Germinal center (tissue), 1 donor: Measurements from ENCODE around the gene PRR13.
"Not testable (repeated sequence)": the region's sequence is repeated elsewhere in the genome, so short reads cannot be mapped to it uniquely, and the experiment has no call there.

Experiments used
- DNase-seq: peaks from one replicate; pipeline ENCODE4 v3.0.0; 2012; ENCODE audit warnings: mixed read lengths, low spot score

Gene PRR13

DNA sequence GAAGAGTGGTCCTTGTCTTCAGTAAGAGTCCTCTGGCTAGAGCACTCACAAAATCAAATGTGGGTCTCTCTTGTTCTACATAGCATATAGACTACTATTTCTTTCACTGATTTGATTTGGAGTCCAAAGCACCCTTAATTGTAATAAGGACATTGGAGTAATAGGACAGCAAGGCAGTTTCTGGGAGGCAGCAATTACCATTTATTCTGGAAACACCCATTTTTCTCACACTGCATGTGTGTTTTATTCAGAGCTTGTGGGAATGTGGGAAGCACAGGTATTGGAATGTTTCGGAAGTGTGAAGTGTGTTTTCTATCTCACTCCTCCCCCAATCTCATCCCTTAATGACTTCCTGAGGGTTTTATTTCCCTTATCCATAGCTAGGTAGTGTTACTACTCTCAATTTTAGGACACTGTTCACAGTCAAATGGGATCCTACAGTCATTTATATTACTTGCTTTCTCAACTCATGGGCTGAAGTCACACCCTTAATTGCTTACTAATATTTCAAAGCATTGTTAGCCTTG, 30.6 kb downstream of the PRR13 start:
- DNase-seq, result no peak

DNA sequence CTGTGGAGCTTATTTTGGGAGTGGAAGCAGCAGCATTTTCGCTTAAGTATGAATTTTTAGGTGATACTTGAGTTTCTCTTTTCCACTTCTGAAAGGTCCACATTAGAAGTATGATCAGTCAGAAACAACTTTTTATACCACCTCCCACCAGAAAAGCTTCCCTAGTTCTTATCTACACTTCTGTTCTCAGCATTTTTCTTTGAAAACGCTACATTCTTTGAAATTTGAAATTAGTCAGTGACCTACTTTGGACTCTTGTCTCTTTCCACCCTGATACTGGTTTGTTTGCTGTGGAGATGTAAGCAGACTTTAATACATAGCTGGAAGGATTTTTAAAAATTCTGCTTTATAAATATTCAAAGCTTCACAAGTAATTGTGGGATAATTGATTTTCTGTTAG, 32.5 kb downstream of the PRR13 start:
- no peak for DNase-seq

DNA sequence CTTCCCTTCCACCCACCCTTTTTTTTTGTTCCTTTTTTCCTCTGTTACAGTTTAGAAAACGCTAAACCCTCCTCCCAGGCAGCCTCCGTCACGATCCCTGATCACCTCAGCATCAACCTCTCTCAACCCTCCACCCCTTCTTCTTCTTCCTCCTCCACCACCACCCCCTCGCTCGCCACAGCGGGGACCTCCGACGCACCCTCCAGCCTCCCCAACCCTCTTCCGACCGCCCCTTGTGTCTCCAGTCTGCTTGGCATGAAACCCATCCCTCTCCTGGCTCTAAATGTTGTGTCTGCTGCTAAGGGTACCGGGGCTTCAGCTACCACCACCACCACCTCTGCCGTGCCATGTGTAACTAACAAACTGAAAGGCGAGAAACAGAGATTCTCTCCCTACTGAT, 33.3 kb downstream of the PRR13 start:
- no peak for DNase-seq

DNA sequence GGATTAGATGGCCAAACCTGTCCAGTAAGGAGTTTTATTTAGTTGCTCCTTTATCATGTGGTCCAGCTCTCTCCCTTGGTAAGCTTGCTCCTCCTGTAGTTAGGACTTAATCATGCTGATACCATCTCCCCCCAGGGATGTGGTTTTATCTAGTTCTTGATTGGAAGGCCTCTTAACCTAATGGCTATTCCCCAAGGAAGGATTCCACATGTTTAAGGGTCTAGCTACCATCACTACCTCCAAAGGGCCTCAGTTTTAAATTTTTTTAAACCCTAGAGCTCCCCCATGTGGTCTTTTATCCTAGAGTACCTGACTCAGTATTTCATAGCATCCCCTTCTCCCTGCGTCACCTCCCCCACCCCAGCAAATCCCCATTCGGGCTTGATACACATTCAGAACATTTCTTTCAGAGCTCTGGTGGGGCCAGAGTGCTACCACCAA, 35.3 kb downstream of the PRR13 start:
- DNase-seq, result no peak

DNA sequence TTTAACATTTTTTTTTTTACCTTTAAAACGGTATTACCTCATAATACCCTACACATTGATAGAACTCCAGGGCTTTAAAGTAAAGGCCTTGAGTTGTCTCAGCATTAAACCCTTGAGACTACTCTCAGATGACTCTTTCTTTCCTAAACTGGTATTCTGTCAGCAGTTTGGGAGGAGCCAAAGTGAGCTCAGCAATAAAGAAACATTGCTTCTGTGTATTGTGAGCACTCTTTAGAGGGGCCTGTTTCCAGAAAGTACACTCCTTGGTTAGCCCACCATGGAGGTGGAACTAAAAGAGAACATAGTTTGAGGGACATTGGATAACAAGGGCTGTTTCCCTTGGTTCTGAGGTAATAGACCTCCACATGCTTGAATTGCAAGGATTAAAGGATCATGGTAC, 37.3 kb downstream of the PRR13 start:
- no peak for DNase-seq

DNA sequence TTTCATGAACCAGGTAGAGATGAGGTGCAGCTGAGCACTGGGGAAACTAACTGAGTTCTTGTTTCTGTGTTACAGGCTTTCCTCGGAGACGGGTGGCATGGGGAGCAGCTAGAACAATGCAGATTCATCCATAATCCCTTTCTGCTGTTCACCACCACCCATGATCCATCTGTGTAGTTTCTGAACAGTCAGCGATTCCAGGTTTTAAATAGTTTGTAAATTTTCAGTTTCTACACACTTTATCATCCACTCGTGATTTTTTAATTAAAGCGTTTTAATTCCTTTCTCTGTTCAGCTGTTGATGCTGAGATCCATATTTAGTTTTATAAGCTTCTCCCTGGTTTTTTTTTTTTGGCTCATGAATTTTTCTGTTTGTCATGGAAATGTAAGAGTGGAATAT, 37.8 kb downstream of the PRR13 start:
- no peak for DNase-seq

DNA sequence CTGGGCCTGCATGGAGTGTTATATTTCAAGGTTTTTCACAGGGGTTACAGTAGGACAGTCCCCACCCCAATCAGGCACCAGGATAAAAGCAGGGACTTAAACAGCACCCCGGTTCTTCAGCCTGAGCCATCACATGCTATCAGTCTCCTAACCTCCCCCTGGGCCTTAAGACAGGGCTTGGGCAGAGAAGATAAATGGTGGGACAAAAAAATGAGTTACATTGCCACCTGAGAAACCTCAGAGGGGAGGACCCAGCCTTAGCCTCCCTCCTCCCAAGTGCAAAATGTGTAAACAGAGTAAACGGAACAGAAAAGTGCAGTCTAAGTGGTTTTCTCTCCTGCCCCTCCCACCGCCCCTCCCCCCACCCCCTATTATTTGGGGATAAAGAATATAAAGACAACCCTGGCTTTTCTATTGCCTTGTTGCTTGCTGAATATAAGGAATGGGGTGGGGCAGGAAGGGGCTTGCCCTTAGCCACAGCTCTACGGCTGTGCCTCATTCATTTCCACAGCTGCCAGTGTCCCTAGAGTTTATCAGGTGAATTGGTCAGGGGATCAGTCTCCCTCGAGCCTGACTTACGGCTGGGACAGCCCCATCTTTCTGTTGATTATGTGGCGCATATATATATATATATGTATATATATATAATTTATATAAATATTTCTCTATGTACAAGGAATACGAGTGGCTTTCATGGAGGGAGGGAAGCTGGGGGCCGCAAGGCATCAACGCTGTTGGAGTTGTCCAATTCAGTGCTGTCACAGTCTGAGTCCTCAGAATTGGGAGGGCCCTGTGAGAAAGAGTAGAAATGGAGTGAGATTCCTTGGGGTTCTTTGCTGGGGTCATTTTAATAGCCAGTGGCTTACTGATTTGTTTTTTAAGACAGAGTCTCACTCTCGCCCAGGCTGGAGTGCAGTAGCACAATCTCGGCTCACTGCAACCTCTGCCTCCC, 39.2 kb downstream of the PRR13 start:
- no peak for DNase-seq

DNA sequence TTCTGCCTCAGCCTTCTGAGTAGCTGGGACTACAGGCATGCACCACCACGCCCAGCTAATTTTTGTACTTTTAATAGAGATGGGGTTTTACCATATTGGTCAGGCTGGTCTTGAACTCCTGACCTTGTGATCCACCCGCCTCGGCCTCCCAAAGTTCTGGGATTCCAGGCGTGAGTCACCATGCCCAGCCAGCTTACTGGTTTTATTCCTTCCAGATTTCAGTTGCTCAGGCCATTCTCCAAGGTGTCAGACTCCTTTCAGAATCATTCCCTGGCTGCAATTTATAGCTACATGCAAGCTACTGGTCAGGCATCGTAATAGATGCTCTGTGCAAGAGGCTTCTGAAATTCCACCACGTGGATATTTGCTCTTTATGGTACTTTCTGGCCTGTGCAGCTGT, 39.9 kb downstream of the PRR13 start:
- DNase-seq, result not testable (repeated sequence)

DNA sequence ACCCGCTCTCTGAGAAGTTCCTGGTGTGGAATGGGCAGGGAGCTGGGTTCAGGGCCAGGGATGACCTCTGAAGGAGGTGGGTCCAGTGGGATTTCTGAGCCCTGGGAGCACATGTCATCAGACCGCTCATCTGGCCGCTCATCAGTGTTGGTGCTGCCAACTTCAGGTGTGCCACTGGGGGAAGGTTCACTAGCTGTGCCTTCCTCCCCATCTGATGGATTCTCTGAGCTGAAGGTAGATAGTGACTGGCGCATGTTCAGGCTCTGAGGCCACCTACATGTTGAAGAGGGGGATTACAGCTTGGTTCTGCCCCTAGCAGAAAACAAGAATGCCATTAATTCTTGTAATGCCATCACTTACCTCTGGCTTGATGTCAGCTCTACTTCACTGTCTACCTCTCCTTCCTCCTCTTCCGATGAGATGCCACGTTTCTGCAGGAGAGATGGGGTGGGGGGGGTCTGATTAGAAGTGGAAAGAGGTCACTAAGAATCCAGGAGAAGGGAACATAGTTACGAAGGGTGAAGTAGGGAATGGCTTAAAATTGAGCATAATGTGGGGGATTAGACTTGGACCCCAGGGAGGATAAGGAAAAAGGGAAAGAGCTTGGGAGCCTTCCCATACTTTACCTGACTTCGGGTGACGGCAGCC, 40.5 kb downstream of the PRR13 start:
- DNase-seq, result peak; percentile 60

DNA sequence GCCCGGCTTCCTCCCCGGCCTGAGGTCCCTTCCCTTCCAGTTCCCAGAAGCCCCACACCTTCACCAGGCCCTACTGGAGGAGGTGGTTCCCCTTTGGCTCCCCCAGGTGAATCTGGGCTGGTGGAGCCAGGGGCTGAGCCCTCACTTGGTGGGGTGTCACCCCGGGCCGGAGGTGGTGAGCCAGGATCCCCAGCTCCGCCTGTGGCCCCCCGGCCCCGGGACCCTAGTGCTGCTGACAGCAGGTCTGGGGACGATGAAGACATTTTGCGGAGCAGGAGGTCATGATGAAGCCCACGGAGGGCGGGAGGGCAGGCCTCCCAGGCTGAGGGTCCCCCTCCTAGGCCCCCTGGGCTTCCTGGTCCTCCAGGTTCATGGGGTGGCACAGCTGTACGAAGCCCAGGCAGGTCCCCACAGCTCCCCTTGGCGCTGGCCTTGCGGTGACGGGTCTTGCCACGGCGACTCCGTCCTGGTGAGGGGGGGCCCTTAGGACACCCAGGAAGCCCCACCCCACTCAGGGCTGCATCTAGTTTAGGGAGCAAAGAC, 41.2 kb downstream of the PRR13 start:
- no peak for DNase-seq

DNA sequence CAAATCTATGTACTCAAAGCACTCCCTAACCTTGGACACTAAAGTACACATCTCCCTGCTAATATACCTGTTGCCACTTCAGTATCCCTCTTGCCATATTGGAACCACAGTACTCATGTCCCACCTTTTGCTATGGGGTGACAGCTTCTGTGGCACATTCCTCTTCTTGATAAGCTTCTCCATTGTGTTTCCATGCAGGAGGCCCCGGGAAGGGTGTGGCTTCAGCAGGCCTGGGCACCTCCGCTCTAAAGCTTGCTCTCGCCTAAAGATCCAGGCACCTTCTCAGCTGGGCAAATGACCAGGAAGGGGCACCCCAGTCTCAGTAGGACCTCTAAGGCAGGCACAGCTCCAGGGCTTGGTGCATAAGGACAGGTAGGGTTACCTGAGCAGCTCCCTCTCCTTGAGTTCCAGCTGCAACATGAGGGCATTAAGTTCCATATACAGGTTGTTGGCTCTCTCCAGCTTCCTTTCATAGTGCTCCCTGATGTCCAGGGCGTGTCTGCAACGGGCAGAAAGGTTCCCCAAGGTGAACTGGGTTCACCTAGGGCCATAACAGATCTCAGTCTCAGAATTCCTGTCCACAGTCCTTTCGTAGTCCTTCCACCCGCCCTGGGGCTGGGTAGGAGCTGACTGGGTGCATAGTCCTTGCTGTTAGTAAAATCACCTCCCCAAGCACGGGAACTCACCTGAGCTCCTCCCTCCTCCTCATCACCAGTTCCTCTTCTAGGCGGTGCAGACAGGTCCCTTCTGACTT, 41.9 kb downstream of the PRR13 start:
- no peak for DNase-seq

DNA sequence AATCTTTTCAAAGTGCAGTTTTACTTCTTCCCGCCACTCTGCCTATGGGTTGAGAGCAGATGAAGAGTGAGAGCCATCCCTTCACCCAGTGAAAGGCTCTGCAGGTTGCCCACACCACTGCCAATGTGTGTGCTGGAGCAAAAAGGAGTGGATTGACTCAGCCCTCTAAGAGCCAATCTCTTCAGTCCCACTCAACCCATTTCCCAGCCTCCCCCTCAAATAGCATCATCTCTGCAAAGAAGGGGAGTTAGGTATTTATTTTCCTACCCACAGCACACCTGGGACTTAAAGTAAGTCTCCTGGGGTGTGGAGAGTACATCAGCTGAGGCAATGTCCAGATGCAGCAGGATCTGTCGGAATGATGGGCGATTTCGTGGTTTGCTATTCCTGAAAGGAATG, 42.4 kb downstream of the PRR13 start:
- DNase-seq, result no peak

DNA sequence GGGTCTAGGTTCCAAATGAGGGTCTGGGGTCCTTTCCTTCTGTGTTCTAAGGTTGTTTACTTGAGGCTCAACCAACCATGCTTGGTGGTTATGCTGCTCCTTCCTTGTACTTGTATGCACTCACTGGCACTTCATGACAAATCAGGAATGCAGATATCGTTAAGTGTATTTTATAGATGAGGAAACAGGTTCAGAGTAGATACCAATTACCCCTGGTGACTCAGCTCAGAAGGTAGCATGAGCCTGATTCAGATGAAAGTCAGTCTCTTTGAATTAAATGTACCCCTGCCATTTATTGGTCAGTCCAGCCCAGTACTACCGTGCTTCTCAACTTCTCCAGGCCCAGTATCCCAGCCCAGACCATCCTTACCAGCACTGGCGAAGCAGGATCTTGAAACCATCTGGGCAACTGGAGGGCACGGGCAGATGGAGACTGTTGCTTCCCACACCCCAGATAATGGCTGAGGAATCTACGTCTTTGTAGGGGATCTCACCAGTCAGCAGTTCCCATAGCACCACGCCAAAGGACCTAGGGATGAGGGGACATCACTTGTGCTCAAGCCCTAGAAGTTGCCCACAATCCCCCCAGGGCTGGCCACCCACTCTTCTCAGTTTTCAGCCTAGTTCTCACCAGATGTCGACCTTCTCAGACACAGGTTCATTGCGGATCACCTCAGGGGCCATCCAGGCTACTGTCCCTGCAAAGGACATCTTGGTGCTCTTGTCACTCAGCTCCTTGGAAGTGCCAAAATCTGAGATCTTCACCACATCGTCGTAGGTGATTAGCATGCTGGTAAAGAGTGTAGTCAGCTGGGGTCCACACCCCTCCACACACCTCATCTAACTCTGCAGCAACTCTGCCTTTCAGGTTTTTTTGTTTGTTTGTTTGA, 43.4 kb downstream of the PRR13 start:
- no peak for DNase-seq

DNA sequence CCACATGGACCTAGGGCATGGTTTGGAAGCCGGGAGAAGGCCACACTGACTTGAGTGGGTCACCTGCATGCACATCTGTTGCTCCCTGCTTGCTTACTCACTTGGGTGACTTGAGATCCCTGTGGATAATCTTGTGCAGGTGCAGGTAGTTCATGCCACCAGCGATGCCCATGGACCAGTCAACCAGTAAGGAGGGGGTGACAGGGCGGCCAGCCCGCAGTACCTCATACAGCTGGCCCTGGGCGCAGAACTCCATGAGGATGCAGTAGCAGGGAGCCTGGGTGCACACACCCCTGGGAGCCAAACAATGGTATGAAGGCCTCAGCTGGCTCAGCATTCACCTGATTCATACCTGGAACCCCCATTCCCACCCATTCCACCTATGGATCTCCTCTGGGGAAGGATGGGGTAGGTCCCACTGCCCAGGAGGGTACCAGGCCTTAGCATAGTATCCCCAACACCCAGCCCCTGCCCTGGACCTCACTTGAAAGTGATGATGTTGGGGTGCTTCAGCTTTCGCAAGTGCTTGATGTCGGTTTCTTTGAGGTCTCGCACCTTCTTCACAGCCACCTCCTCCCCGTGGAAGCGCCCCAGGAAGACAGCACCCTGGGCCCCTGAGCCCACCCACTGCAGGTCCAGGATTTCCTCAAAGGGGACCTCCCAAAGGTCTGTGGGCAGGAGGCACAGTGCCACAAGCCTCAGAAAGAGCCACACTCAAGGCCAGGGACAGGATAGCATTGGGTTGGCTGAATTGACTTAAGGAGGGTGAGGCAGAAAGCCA, 44.6 kb downstream of the PRR13 start:
- no peak for DNase-seq

DNA sequence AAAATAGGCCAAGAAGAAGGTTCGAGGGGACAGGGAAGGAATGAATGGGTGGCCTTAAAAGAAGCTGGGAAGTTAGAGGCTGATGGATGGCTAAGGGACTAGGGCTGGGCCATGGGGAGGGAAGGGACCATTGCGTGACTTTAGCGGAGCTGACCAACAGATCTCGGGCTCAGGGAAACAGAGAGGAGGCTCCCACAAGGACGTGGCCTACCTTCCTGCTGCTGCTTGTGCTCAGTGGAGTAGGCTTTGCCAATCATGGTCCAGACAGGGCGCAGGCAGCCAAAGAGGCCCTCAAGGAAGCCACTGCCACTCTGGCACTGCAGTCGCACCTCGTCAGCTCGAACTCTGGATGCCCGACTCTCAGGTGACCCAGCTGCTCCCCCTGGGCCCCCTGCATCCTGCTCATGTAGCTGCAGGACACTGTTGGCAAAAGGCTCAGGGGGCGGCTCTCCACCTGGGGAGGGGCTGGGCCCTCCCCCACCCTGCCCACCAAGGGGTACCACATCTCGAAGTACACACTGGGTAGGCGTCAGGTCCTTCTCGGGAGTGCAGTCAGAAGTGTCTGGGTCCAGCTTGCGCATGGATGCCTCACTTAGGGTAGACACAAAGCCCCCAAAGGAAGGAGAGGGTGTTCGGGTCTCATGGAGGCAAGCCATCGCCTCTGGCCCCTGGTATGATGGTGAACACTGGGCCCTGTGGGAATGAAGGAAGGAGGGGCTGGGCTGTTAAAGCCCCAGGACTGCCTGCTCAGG, 45.4 kb downstream of the PRR13 start:
- no peak for DNase-seq

DNA sequence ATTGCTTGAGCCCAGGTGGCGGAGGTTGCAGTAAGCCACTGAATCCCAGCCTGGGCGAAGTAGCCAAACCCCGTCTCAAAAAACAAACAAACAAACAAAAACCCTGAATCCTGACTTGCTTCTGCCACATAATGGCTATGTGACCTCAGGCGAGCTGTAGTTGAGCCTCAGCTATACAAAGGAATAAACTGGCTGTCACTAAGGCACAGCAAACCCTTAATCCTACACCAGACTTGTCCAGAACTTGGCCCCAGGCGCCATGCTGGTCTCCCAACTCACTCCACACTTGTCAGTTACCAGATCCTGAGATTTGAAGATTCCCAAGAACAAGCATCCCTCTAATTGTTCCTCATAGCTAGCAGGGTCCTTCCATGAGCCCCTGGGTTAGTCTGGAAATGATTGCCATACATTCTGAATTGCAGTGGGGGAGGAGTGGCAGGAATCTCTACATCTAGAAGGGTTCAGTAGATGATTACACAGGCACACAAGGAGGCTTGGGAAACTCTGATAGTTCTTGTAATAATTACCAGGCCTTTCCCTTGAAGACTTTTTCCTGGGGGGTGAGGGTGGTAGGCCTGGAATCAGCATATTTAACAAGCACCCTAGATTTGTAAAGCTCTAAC, 47.8 kb downstream of the PRR13 start:
- DNase-seq, result no peak

DNA sequence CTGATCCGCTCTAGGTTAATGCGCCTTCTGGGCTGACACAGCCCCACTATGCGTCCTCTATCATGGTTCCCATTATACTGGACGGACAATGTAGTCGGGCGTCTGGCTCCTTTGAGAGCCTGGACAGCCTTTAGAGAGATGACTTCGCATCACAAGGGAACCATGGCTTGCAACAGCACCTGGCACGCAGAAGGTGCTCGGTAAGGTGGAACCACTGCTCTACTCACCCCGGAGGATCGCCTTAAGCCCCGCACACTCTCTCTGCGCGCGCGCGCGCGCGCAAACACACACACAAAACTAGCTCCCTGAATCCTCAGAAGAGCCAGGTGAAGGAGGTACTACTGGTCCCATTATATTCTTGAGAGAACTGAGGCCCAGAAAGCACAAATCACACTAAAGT, 50.7 kb downstream of the PRR13 start:
- no peak for DNase-seq

DNA sequence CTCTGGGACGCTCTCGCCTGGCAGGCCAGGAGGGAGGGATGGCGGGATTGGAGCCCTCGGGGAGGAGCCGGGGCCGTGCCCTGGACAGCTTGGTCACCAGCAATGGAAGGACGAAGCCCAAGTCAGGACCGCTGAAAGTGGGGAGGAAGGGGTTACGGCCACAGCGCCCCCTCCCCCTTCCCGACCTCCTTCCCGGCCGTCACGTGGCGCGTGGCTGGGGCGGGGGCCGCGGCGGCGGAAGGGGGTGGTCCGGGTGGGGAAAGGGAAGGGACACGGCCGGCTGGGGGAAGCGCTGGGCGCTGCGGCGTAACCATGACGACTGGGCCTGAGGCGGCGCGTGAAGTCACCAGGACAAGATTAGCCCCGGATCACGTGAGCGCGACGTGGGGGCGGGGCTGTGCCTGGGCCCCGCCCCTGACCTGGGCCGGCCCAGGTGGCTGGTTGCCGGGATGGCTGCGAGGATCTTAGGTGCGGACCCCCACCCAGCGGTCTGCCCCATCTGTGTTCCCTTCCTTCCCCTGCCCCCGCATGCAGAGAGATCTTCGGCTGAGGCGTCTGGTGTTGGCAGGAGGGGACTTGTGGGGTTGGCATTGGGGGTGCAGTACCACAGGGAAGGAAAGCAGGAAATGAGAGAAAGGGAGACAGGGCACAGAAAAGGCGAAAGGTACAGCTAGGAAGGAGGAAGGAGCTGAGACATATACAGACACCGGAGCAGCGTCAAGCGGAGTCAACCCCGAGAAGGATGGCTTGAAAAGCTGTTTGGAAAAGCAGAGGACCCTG, 51.5 kb downstream of the PRR13 start:
- DNase-seq, result peak; percentile 89
